Esophagus muscularis mucosa (tissue), 3 donors: ENCODE results near the gene MBP.

Experiments used
- CTCF ChIP-seq, 3 experiments: fragments of 200-600 bp in 2 of 3; fragments of 450-650 bp in 1 of 3; sonication (generic) in 2 of 3; IDR thresholded peaks; one replicate each; pipeline ENCODE4 v1.5.1; 2017 to 2019; ENCODE audit warnings: antibody characterized with exemption in 3 of 3, mild to moderate bottlenecking in 2 of 3, moderate library complexity in 1 of 3
- POLR2A ChIP-seq: fragments of 450-650 bp; IDR thresholded peaks from one replicate; pipeline ENCODE4 v1.6.1; 2017; ENCODE audit warnings: antibody characterized with exemption, moderate library complexity, mild to moderate bottlenecking, low read depth
- POLR2AphosphoS5 ChIP-seq, 2 donors: sonication (generic); formaldehyde crosslinking; IDR thresholded peaks; one replicate each; pipeline ENCODE4 v1.6.1; 2017; ENCODE audit warnings: antibody characterized with exemption in 2 of 2

GRCh38 chr18:77151772-77152520 lies 19.4 kb upstream of the MBP start:
- no peak for TF ChIP-seq POLR2A
- no peak for TF ChIP-seq CTCF (IDR thresholded peaks at IDR 0.05)
- TF ChIP-seq POLR2AphosphoS5 (IDR thresholded peaks at IDR 0.05): no peak
